GM21526 (cell line): ENCODE data around the gene NTRK2.
A peak's percentile ranks its signal among the peaks of the same experiment; 100 is the strongest.

Source experiments
- ATAC-seq: cut with Tn5 transposase; IDR thresholded peaks from one replicate; pipeline ENCODE4 v1.9.1; 2021; ENCODE audit warnings: moderate library complexity; ENCODE audit not compliant: unreplicated experiment, low FRiP score

NTRK2 gene

GRCh38 chr9:84811072-84811750 is 141.7 kb downstream of the NTRK2 start:
- ATAC-seq, result no peak

GRCh38 chr9:84811751-84812074 is 142.2 kb downstream of the NTRK2 start:
- no peak for ATAC-seq

GRCh38 chr9:84812355-84812754 is 142.8 kb downstream of the NTRK2 start:
- no peak for ATAC-seq

- ATAC-seq, result no peak
Observed at GRCh38 chr9:84812847-84813246, 143.3 kb downstream of the NTRK2 start.

- ATAC-seq, result no peak
Observed at GRCh38 chr9:84815554-84815953, 146.0 kb downstream of the NTRK2 start.

- no peak for ATAC-seq
Observed at GRCh38 chr9:84817038-84817437, 147.5 kb downstream of the NTRK2 start.

GRCh38 chr9:84818791-84819190 is 149.3 kb downstream of the NTRK2 start:
- no peak for ATAC-seq

- no peak for ATAC-seq
Observed at GRCh38 chr9:84819491-84819991, 150.0 kb downstream of the NTRK2 start.

GRCh38 chr9:84821431-84821830 is 151.9 kb downstream of the NTRK2 start:
- no peak for ATAC-seq

- peak; percentile 48 for ATAC-seq
Observed at GRCh38 chr9:84822589-84823233, 153.2 kb downstream of the NTRK2 start.

- ATAC-seq, result peak; percentile 82
Observed at GRCh38 chr9:84823421-84824271, 154.1 kb downstream of the NTRK2 start.

GRCh38 chr9:84827216-84827765 is 157.8 kb downstream of the NTRK2 start:
- no peak for ATAC-seq

GRCh38 chr9:84828046-84828445 is 158.5 kb downstream of the NTRK2 start:
- no peak for ATAC-seq

- no peak for ATAC-seq
Observed at GRCh38 chr9:84829471-84829870, 159.9 kb downstream of the NTRK2 start.

GRCh38 chr9:84829997-84830696 is 160.6 kb downstream of the NTRK2 start:
- no peak for ATAC-seq

- ATAC-seq, result no peak
Observed at GRCh38 chr9:84831377-84831776, 161.8 kb downstream of the NTRK2 start.

GRCh38 chr9:84832453-84832852 is 162.9 kb downstream of the NTRK2 start:
- ATAC-seq, result no peak

- ATAC-seq, result no peak
Observed at GRCh38 chr9:84834426-84834825, 164.9 kb downstream of the NTRK2 start.

- no peak for ATAC-seq
Observed at GRCh38 chr9:84835745-84836144, 166.2 kb downstream of the NTRK2 start.

- ATAC-seq, result no peak
Observed at GRCh38 chr9:84838879-84839278, 169.3 kb downstream of the NTRK2 start.
